Fibroblast of mammary gland (primary cell): ENCODE measurements around the gene RINT1.

Experiments used
- DNase-seq: peaks from one replicate; pipeline ENCODE4 v3.0.0-alpha.2; 2010; ENCODE audit warnings: low read depth
- H3K4me3 ChIP-seq: 2 replicates; pipeline ENCODE4 v1.5.1; 2011; ENCODE audit warnings: low read depth, mild to moderate bottlenecking, low read length, moderate library complexity; ENCODE audit not compliant: control insufficient read depth
- CTCF ChIP-seq: conservative IDR thresholded peaks from 2 replicates; pipeline ENCODE4 v1.5.1; 2011; ENCODE audit warnings: low read depth, low read length, inconsistent platforms; ENCODE audit not compliant: control insufficient read depth, insufficient read depth

RINT1 gene

GRCh38 chr7:105613611-105614330 is 81.8 kb downstream of the RINT1 start:
- DNase-seq, result no peak
- no peak overlapping the region for H3K4me3 ChIP-seq
- TF ChIP-seq CTCF, result no peak

- DNase-seq, result no peak
- no peak for TF ChIP-seq CTCF
- no peak overlapping the region for H3K4me3 ChIP-seq
Measured at GRCh38 chr7:105614341-105614840, 82.4 kb downstream of the RINT1 start.
